Measurements from ENCODE around the gene MED13L. TPM values are rescaled to one million over a fixed set of nuclear protein-coding genes. Genes with fewer than 3 reads are reported as not detected.

The MED13L gene
- total and polyA plus RNA-seq, 4 donors: 7.9 to 94.0 (median 37.7) TPM

DNA sequence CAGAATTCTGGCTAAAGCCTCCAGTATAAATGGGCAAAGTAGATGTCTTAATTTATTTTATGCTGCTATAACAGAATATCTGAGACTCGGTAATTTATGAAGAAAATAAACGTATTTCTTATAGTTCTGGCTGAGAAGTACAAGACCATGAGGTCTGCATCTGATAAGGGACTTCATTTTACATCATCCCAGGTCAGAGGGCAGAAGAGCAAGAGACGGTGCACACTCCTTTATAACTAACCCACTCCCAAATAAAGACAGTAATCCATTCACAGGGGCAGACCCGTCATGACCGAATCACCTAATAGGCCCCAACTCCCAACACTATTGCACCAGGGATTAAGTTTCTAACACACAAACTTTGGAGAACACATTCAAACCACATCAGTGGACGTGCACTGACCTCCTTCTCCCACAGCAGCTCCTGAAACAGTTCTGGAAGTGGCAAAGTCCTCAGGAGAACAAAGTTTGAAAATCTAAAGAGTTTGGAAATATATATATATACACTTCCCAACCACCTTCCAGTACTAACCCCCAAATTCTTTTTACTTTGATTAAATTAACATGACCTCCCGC is 116.5 kb downstream of the MED13L start:
- Histone ChIP-seq H3K27ac (ENCODE audit: low read depth in 1 of 2, low read length in 2 of 2) (peak overlapping the region; percentile 17 to 59), H3K36me3 (ENCODE audit: control insufficient read depth in 4 of 4, insufficient read depth in 3 of 4, low read depth in 1 of 4, low read length in 3 of 4) (no peaks in the 10 kb centered on the region), H3K9me3 (ENCODE audit: control insufficient read depth in 4 of 4, low read length in 3 of 4) (no peaks in the 10 kb centered on the region), H3K4me3 (ENCODE audit: low read depth in 1 of 3, low read length in 3 of 3) (no peak overlapping the region), H3K4me1 (ENCODE audit: control insufficient read depth in 4 of 4, insufficient read depth in 4 of 4, low read length in 3 of 4) (peaks cover 1 to 28% (median 25%) of the 10 kb centered on the region in 4 donors), H3K9ac (ENCODE audit: low read depth in 1 of 2, low read length in 2 of 2) (no peak overlapping the region), H3K27me3 (ENCODE audit: control insufficient read depth in 4 of 4, insufficient read depth in 4 of 4, low read length in 3 of 4) (no peaks in the 10 kb centered on the region)
- TF ChIP-seq, protein P1, sequence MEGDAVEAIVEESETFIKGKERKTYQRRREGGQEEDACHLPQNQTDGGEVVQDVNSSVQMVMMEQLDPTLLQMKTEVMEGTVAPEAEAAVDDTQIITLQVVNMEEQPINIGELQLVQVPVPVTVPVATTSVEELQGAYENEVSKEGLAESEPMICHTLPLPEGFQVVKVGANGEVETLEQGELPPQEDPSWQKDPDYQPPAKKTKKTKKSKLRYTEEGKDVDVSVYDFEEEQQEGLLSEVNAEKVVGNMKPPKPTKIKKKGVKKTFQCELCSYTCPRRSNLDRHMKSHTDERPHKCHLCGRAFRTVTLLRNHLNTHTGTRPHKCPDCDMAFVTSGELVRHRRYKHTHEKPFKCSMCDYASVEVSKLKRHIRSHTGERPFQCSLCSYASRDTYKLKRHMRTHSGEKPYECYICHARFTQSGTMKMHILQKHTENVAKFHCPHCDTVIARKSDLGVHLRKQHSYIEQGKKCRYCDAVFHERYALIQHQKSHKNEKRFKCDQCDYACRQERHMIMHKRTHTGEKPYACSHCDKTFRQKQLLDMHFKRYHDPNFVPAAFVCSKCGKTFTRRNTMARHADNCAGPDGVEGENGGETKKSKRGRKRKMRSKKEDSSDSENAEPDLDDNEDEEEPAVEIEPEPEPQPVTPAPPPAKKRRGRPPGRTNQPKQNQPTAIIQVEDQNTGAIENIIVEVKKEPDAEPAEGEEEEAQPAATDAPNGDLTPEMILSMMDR (IDR thresholded peaks at IDR 0.05; ENCODE audit: low read depth, low read length, missing input control): no peak
- TF ChIP-seq FOXA1 (IDR thresholded peaks at IDR 0.05): no peak
- no peak for TF ChIP-seq HNF4A (conservative IDR thresholded peaks at IDR 0.05)
- TF ChIP-seq, protein P2, sequence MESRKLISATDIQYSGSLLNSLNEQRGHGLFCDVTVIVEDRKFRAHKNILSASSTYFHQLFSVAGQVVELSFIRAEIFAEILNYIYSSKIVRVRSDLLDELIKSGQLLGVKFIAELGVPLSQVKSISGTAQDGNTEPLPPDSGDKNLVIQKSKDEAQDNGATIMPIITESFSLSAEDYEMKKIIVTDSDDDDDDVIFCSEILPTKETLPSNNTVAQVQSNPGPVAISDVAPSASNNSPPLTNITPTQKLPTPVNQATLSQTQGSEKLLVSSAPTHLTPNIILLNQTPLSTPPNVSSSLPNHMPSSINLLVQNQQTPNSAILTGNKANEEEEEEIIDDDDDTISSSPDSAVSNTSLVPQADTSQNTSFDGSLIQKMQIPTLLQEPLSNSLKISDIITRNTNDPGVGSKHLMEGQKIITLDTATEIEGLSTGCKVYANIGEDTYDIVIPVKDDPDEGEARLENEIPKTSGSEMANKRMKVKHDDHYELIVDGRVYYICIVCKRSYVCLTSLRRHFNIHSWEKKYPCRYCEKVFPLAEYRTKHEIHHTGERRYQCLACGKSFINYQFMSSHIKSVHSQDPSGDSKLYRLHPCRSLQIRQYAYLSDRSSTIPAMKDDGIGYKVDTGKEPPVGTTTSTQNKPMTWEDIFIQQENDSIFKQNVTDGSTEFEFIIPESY (IDR thresholded peaks at IDR 0.05): no peak
- TF ChIP-seq NR2F2 (IDR thresholded peaks at IDR 0.05): no peak
- TF ChIP-seq TAF1 (conservative IDR thresholded peaks at IDR 0.05): no peak
- no peak for TF ChIP-seq SP1 (IDR thresholded peaks at IDR 0.05)
- no peak for TF ChIP-seq FOXA2 (IDR thresholded peaks at IDR 0.05)
- TF ChIP-seq YY1 (IDR thresholded peaks at IDR 0.05): no peak
- TF ChIP-seq, protein P3, sequence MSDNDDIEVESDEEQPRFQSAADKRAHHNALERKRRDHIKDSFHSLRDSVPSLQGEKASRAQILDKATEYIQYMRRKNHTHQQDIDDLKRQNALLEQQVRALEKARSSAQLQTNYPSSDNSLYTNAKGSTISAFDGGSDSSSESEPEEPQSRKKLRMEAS (IDR thresholded peaks at IDR 0.05): no peak
- TF ChIP-seq RXRA (IDR thresholded peaks at IDR 0.05): no peak
- no peak for TF ChIP-seq RAD21 (IDR thresholded peaks at IDR 0.05)
- no peak for TF ChIP-seq EGR1 (IDR thresholded peaks at IDR 0.05; ENCODE audit: low read depth in 2 of 2)
- TF ChIP-seq JUND (IDR thresholded peaks at IDR 0.05): no peak
- TF ChIP-seq, protein P4, sequence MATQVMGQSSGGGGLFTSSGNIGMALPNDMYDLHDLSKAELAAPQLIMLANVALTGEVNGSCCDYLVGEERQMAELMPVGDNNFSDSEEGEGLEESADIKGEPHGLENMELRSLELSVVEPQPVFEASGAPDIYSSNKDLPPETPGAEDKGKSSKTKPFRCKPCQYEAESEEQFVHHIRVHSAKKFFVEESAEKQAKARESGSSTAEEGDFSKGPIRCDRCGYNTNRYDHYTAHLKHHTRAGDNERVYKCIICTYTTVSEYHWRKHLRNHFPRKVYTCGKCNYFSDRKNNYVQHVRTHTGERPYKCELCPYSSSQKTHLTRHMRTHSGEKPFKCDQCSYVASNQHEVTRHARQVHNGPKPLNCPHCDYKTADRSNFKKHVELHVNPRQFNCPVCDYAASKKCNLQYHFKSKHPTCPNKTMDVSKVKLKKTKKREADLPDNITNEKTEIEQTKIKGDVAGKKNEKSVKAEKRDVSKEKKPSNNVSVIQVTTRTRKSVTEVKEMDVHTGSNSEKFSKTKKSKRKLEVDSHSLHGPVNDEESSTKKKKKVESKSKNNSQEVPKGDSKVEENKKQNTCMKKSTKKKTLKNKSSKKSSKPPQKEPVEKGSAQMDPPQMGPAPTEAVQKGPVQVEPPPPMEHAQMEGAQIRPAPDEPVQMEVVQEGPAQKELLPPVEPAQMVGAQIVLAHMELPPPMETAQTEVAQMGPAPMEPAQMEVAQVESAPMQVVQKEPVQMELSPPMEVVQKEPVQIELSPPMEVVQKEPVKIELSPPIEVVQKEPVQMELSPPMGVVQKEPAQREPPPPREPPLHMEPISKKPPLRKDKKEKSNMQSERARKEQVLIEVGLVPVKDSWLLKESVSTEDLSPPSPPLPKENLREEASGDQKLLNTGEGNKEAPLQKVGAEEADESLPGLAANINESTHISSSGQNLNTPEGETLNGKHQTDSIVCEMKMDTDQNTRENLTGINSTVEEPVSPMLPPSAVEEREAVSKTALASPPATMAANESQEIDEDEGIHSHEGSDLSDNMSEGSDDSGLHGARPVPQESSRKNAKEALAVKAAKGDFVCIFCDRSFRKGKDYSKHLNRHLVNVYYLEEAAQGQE (IDR thresholded peaks at IDR 0.05): no peak
- TF ChIP-seq GABPA (IDR thresholded peaks at IDR 0.05 in 1 of 2, conservative IDR thresholded peaks at IDR 0.05 in 1 of 2): no peak
- TF ChIP-seq, protein P5, sequence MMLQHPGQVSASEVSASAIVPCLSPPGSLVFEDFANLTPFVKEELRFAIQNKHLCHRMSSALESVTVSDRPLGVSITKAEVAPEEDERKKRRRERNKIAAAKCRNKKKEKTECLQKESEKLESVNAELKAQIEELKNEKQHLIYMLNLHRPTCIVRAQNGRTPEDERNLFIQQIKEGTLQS (IDR thresholded peaks at IDR 0.05): no peak
- no peak for TF ChIP-seq HNF4G (IDR thresholded peaks at IDR 0.05)
- 73% methylated on average over 7 of the region's 7 CpGs for WGBS
- DNase-seq (ENCODE audit: low spot score): no peak
